Panc1 (cell line): ENCODE results near the gene EIF5AL1. TPM values are rescaled to one million over a fixed set of nuclear protein-coding genes. Genes with fewer than 3 reads are reported as not detected.
A peak's percentile ranks its signal among the peaks of the same experiment; 100 is the strongest.
"Not testable (repeated sequence)": the region's sequence is repeated elsewhere in the genome, so short reads cannot be mapped to it uniquely, and the experiment has no call there.

ENCODE experiments used
- ATAC-seq: fragments of 200-7000 bp; cut with Tn5 transposase; 2 replicates; pipeline ENCODE4 v1.9.1; 2020; ENCODE audit warnings: mild to moderate bottlenecking, moderate library complexity
- BruUV-seq: library from RNA; stranded (reverse); fragments of 400-500 nt; replicated peaks from 2 replicates; lab custom pipeline; 2021; lab: Mats Ljungman, UMichigan
- CTCF ChIA-PET: fragments of 300-600 bp; sonication (Branson Sonifier 250); formaldehyde crosslinking; loops from one replicate; lab custom pipeline; 2022; ENCODE audit warnings: antibody characterized with exemption; lab: Charles Lee
- POLR2A ChIA-PET: fragments of 300-600 bp; sonication (Branson Sonifier 250); formaldehyde crosslinking; loops from one replicate; lab custom pipeline; 2022; ENCODE audit warnings: antibody characterized with exemption; lab: Charles Lee
- DNase-seq: peaks from one replicate; pipeline ENCODE4 v3.0.0-alpha.2; 2010; ENCODE audit warnings: low read depth, low spot score
- H3K27ac ChIP-seq: 2 replicates; pipeline ENCODE4 v1.5.1; 2011; ENCODE audit warnings: mild to moderate bottlenecking, low read length, inconsistent platforms
- H3K27me3 ChIP-seq: fragments of 200-500 bp; sonication (Bioruptor generic); 2 replicates; pipeline ENCODE4 v1.6.0; 2014; ENCODE audit warnings: low read length, inconsistent platforms; ENCODE audit not compliant: control insufficient read depth, insufficient read depth
- H3K36me3 ChIP-seq: fragments of 200-500 bp; sonication (Bioruptor generic); 2 replicates; pipeline ENCODE4 v1.5.1; 2014; ENCODE audit warnings: inconsistent platforms, mild to moderate bottlenecking, low read length, moderate library complexity; ENCODE audit not compliant: control insufficient read depth, insufficient read depth
- H3K4me1 ChIP-seq: 2 replicates; pipeline ENCODE4 v1.5.1; 2011; ENCODE audit warnings: inconsistent platforms, mild to moderate bottlenecking, low read length, moderate library complexity; ENCODE audit not compliant: control insufficient read depth, insufficient read depth
- H3K4me3 ChIP-seq, 2 experiments: 2 replicates each; pipeline ENCODE4 v1.5.1; 2011 to 2012; ENCODE audit warnings: low read depth in 2 of 2, low read length in 2 of 2, mild to moderate bottlenecking in 2 of 2, inconsistent platforms in 1 of 2, moderate library complexity in 1 of 2
- H3K9me3 ChIP-seq: fragments of 200-500 bp; sonication (Bioruptor generic); 2 replicates; pipeline ENCODE4 v1.5.1; 2014; ENCODE audit warnings: low read depth, mild to moderate bottlenecking, inconsistent platforms, low read length, moderate library complexity; ENCODE audit not compliant: control insufficient read depth, insufficient read depth
- CTCF ChIP-seq: fragments of 450-650 bp; IDR thresholded peaks from 2 replicates; pipeline ENCODE4 v1.5.1; 2017; ENCODE audit warnings: mild to moderate bottlenecking
- POLR2AphosphoS5 ChIP-seq: IDR thresholded peaks from 2 replicates; pipeline ENCODE4 v1.6.1; 2012; ENCODE audit warnings: mild to moderate bottlenecking, low read depth, low read length, moderate library complexity
- REST ChIP-seq, 2 experiments: IDR thresholded peaks; 2 replicates each; pipeline ENCODE4 v1.6.1; 2011 to 2012; ENCODE audit warnings: low read depth in 2 of 2, control low read depth in 1 of 2, low read length in 1 of 2, mild to moderate bottlenecking in 1 of 2, moderate library complexity in 1 of 2; ENCODE audit not compliant: insufficient read depth in 1 of 2
- SIN3A ChIP-seq: IDR thresholded peaks from 2 replicates; pipeline ENCODE4 v1.6.1; 2012; ENCODE audit warnings: low read depth, mild to moderate bottlenecking, low read length, moderate library complexity, borderline replicate concordance; ENCODE audit not compliant: insufficient read depth
- TCF7L2 ChIP-seq: IDR thresholded peaks from 2 replicates; pipeline ENCODE4 v1.6.1; 2011; ENCODE audit warnings: mild to moderate bottlenecking, low read depth, low read length, inconsistent platforms
- in situ Hi-C: cut with HindIII; loops from 2 replicates; pipeline ENCODE4 v1.10.0; 2016; ENCODE audit warnings: low sequenced_read_pairs, low pct_unique_long_range_greater_than_20kb
- intact Hi-C: fragments of 100-400 bp; cut with micrococcal nuclease; formaldehyde crosslinking; loops from one replicate; pipeline ENCODE4 v1.10.0; 2022; ENCODE audit not compliant: unreplicated experiment
- total RNA-seq: library from RNA; stranded (reverse); gene quantifications from one replicate; pipeline ENCODE4 v1.2.1, GENCODE V29; 2021; ENCODE audit not compliant: unreplicated experiment

The EIF5AL1 gene
- total RNA-seq, 1 experiment from 2014 or later: 1.6 TPM

- BruUV-seq: no TSS peak
- peaks cover 25% of the 10 kb centered on the region for H3K27me3 ChIP-seq
- no peak overlapping the region for H3K27ac ChIP-seq
- intact Hi-C loops: no loop called here
- ChIA-PET CTCF (no interaction called here), POLR2A (no interaction called here)
- ATAC-seq (no peak), DNase-seq (no peak)
- H3K4me3 ChIP-seq: no peak overlapping the region
- no peaks in the 10 kb centered on the region for H3K4me1 ChIP-seq
- TF ChIP-seq REST (IDR thresholded peaks at IDR 0.05; ENCODE audit: insufficient read depth in 1 of 2, low read depth in 2 of 2, low read length in 1 of 2): no peak
- TF ChIP-seq POLR2AphosphoS5: no peak
- TF ChIP-seq TCF7L2: no peak
- H3K36me3 ChIP-seq: no peaks in the 10 kb centered on the region
- in situ Hi-C loops: no loop called here
- no peaks in the 10 kb centered on the region for H3K9me3 ChIP-seq
Measured at GRCh38 chr10:79552143-79552542, 39.8 kb downstream of the EIF5AL1 start.

GRCh38 chr10:79555354-79556309 lies 43.3 kb downstream of the EIF5AL1 start:
- ChIA-PET CTCF (no interaction called here), POLR2A (no interaction called here)
- Histone ChIP-seq H3K27ac (no peak overlapping the region), H3K9me3 (no peaks in the 10 kb centered on the region), H3K4me3 (no peak overlapping the region), H3K27me3 (peaks cover 17% of the 10 kb centered on the region), H3K36me3 (no peaks in the 10 kb centered on the region), H3K4me1 (no peaks in the 10 kb centered on the region)
- DNase-seq: no peak
- intact Hi-C loops (no loop called here), in situ Hi-C loops (no loop called here)
- ATAC-seq: no peak
- TF ChIP-seq TCF7L2 (no peak), POLR2AphosphoS5 (no peak), REST (IDR thresholded peaks at IDR 0.05; ENCODE audit: insufficient read depth in 1 of 2, low read depth in 2 of 2, low read length in 1 of 2) (no peak), SIN3A (no peak), CTCF (no peak)
- no TSS peak for BruUV-seq

- H3K9me3 ChIP-seq, POLR2A ChIA-PET, H3K27ac ChIP-seq, BruUV-seq, in situ Hi-C loops, DNase-seq, H3K36me3 ChIP-seq, H3K4me3 ChIP-seq, intact Hi-C loops, H3K4me1 ChIP-seq, CTCF ChIA-PET: not testable (repeated sequence)
- peak; percentile 19; the same call in 1 of the 2 replicates for ATAC-seq
- H3K27me3 ChIP-seq: peaks cover 17% of the 10 kb centered on the region
Measured at GRCh38 chr10:79556961-79557360, 44.6 kb downstream of the EIF5AL1 start.
